GM23338 (cell line): ENCODE results near the gene UNC5B. TPM values are rescaled to one million over a fixed set of nuclear protein-coding genes. Genes with fewer than 3 reads are reported as not detected.
A peak's percentile ranks its signal among the peaks of the same experiment; 100 is the strongest.

Source experiments
- ATAC-seq: fragments of 200-7000 bp; cut with Tn5 transposase; 3 replicates; pipeline ENCODE4 v1.9.1; 2020
- DNase-seq: peaks from one replicate; pipeline ENCODE4 v3.0.0-alpha.2; 2015; ENCODE audit warnings: low spot score
- H2AFZ ChIP-seq: fragments of 200-600 bp; sonication (generic); 2 replicates; pipeline ENCODE4 v1.8.0; 2016; ENCODE audit warnings: antibody characterized with exemption, mild to moderate bottlenecking, moderate library complexity
- H3F3A ChIP-seq: fragments of 200-600 bp; sonication (generic); replicated peaks from 2 replicates; pipeline ENCODE4 v1.8.0; 2017; ENCODE audit warnings: antibody characterized with exemption, mixed run types, low read depth
- H3K27ac ChIP-seq: fragments of 200-600 bp; sonication (generic); 2 replicates; pipeline ENCODE4 v1.6.1; 2016; ENCODE audit warnings: low read depth
- H3K27me3 ChIP-seq: fragments of 200-600 bp; sonication (generic); 2 replicates; pipeline ENCODE4 v1.8.0; 2016; ENCODE audit warnings: mild to moderate bottlenecking, mixed run types, moderate library complexity; ENCODE audit not compliant: insufficient read depth
- H3K36me3 ChIP-seq: fragments of 200-600 bp; sonication (generic); 2 replicates; pipeline ENCODE4 v1.8.0; 2016; ENCODE audit warnings: mild to moderate bottlenecking; ENCODE audit not compliant: insufficient read depth
- H3K4me1 ChIP-seq: fragments of 200-600 bp; sonication (generic); 2 replicates; pipeline ENCODE4 v1.8.0; 2016; ENCODE audit warnings: mild to moderate bottlenecking, moderate library complexity; ENCODE audit not compliant: insufficient read depth
- H3K4me2 ChIP-seq: fragments of 200-600 bp; sonication (generic); 2 replicates; pipeline ENCODE4 v1.7.1; 2017; ENCODE audit warnings: mixed run types
- H3K4me3 ChIP-seq: fragments of 200-600 bp; sonication (generic); 2 replicates; pipeline ENCODE4 v1.6.1; 2016; ENCODE audit warnings: mixed run types
- H3K79me2 ChIP-seq: fragments of 200-600 bp; sonication (generic); replicated peaks from 2 replicates; pipeline ENCODE4 v1.8.0; 2017; ENCODE audit warnings: mild to moderate bottlenecking; ENCODE audit not compliant: insufficient read depth
- H3K9me2 ChIP-seq: fragments of 200-600 bp; sonication (generic); 2 replicates; pipeline ENCODE4 v1.8.0; 2017; ENCODE audit not compliant: insufficient read depth
- H4K20me1 ChIP-seq: fragments of 200-600 bp; sonication (generic); replicated peaks from 2 replicates; pipeline ENCODE4 v1.8.0; 2017; ENCODE audit warnings: mild to moderate bottlenecking; ENCODE audit not compliant: insufficient read depth
- H3K27ac Mint-ChIP-seq: 2 replicates; pipeline ENCODE4 v1.8.0; 2020; ENCODE audit warnings: inconsistent platforms, mild to moderate bottlenecking, moderate library complexity, mixed read lengths
- H3K27me3 Mint-ChIP-seq: 3 replicates; pipeline ENCODE4 v1.8.0; 2022; ENCODE audit warnings: low read depth, mild to moderate bottlenecking, moderate library complexity, mixed read lengths, inconsistent platforms; ENCODE audit not compliant: insufficient read depth, poor library complexity
- H3K36me3 Mint-ChIP-seq: 3 replicates; pipeline ENCODE4 v1.8.0; 2021; ENCODE audit warnings: low read depth, mild to moderate bottlenecking, inconsistent platforms, moderate library complexity, mixed read lengths
- H3K4me1 Mint-ChIP-seq: 3 replicates; pipeline ENCODE4 v1.8.0; 2020; ENCODE audit warnings: mild to moderate bottlenecking, inconsistent platforms, mixed read lengths
- H3K4me3 Mint-ChIP-seq: 3 replicates; pipeline ENCODE4 v1.8.0; 2021; ENCODE audit warnings: moderate library complexity, mild to moderate bottlenecking, inconsistent platforms, mixed read lengths
- H3K9me3 Mint-ChIP-seq: 3 replicates; pipeline ENCODE4 v1.8.0; 2020; ENCODE audit warnings: moderate library complexity, mild to moderate bottlenecking, inconsistent platforms, mixed read lengths
- CREB1 ChIP-seq: fragments of 250-450 bp; sonication (Bioruptor Pico); IDR thresholded peaks from 2 replicates; pipeline ENCODE4 v1.5.0; 2020; ENCODE audit warnings: low read depth, mild to moderate bottlenecking, moderate library complexity
- EZH2 ChIP-seq: fragments of 200-600 bp; sonication (generic); IDR thresholded peaks from one replicate; pipeline ENCODE4 v1.8.0; 2017; ENCODE audit warnings: antibody characterized with exemption, mild to moderate bottlenecking, low read depth; ENCODE audit not compliant: unreplicated experiment
- EZH2phosphoT487 ChIP-seq: fragments of 200-600 bp; sonication (generic); IDR thresholded peaks from one replicate; pipeline ENCODE4 v1.8.1; 2018; ENCODE audit warnings: antibody characterized with exemption; ENCODE audit not compliant: unreplicated experiment
- JUNB ChIP-seq: IDR thresholded peaks from one replicate; pipeline ENCODE4 v1.6.1; 2016; ENCODE audit warnings: antibody characterized with exemption; ENCODE audit not compliant: unreplicated experiment
- NANOG ChIP-seq: IDR thresholded peaks from 2 replicates; pipeline ENCODE4 v1.6.1; 2016; ENCODE audit warnings: antibody characterized with exemption, borderline replicate concordance
- POLR2AphosphoS5 ChIP-seq: IDR thresholded peaks from 2 replicates; pipeline ENCODE4 v1.6.1; 2016; ENCODE audit warnings: antibody characterized with exemption, low read depth
- STAT1 ChIP-seq: IDR thresholded peaks from one replicate; pipeline ENCODE4 v1.6.1; 2016; ENCODE audit warnings: antibody characterized with exemption; ENCODE audit not compliant: unreplicated experiment
- ZNF114 ChIP-seq: fragments of 250-450 bp; sonication (Bioruptor Pico); IDR thresholded peaks from 2 replicates; pipeline ENCODE4 v1.5.0; 2020; ENCODE audit warnings: mild to moderate bottlenecking, moderate library complexity
- ZNF331 ChIP-seq: fragments of 250-450 bp; sonication (Bioruptor Pico); IDR thresholded peaks from 2 replicates; pipeline ENCODE4 v1.5.0; 2020; ENCODE audit warnings: low read depth, mild to moderate bottlenecking, moderate library complexity
- polyA plus RNA-seq: library from polyadenylated mRNA; unstranded; fragments of >200 nt; fragmentation: Nextera tagmentation; extraction: Ambion mirVana; gene quantifications from 2 replicates; pipeline ENCODE4 v1.2.1, GENCODE V29; 2016
- total RNA-seq: library from RNA; depleted of rRNA; stranded (reverse); fragments of >200 nt; shearing (Covaris generic); gene quantifications from 2 replicates; pipeline ENCODE4 v1.2.3, GENCODE V29; 2014
- TF ChIP-seq, protein P1 (sequence below), 2 experiments: fragments of 200-600 bp in 1 of 2; sonication (generic) in 1 of 2; conservative IDR thresholded peaks; 2 replicates each; pipeline versions ENCODE4 v1.5.1 to v1.6.1; 2016 to 2017; ENCODE audit warnings: antibody characterized with exemption in 2 of 2, low read depth in 2 of 2, mild to moderate bottlenecking in 2 of 2, moderate library complexity in 1 of 2
- TF ChIP-seq, protein P2 (sequence below): IDR thresholded peaks from one replicate; pipeline ENCODE4 v1.6.1; 2018; ENCODE audit warnings: antibody characterized with exemption; ENCODE audit not compliant: unreplicated experiment
- TF ChIP-seq, protein P3 (sequence below): IDR thresholded peaks from 2 replicates; pipeline ENCODE4 v1.6.1; 2016; ENCODE audit warnings: antibody characterized with exemption

UNC5B gene
- total and polyA plus RNA-seq, 2 experiments from 2014 or later: 8.0 to 31.2 TPM

DNA sequence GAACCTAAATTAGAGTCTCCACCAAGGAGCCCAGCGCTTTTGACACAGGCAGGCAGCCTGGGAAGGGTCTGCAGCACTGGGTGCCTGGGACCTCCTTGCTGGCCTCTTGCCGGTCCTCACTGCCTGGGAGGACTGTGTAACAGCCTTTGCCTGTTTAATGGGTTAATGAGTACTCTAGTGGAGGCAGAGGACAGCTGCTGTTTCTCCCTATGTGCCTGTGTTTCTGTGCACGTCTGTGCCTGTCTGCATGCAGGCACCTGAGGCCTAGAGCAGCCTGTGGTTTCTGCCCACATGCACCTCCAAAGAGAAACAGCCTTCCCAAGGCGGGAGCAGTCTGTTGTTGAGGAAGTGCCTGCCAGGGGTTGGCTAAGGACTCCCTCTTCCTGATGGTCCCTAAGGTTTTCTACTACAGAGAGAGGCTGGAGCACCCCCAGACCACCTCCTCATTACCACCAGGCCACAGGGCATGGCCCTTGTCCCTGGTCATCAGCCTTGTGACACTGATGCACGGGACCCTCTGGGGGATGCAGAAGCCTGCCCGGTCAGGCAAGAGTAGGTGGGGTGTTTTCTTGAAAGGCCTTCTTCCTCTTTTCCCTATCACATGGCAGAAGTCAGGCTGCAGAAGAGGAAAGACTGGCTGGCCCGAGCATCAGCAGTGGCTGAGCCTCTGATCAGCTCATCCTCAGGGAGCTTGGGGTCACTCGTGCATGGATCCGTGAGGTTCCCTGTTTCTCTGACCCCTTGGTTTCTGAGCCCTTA, 120.9 kb downstream of the UNC5B start:
- H3K9me2 ChIP-seq: no peaks in the 10 kb centered on the region
- H3K4me3 Mint-ChIP-seq: no peak overlapping the region
- ATAC-seq (no peak), DNase-seq (no peak)
- peaks cover 32% of the 10 kb centered on the region for H3K4me1 Mint-ChIP-seq
- H3K4me3 ChIP-seq: no peak overlapping the region
- no peaks in the 10 kb centered on the region for H3K79me2 ChIP-seq
- peaks cover 12% of the 10 kb centered on the region for H3K36me3 Mint-ChIP-seq
- no peaks in the 10 kb centered on the region; the same call in 1 of the 2 replicates for H3K36me3 ChIP-seq
- H3K27ac ChIP-seq: no peak overlapping the region
- no peaks in the 10 kb centered on the region for H3F3A ChIP-seq
- no peak overlapping the region for H2AFZ ChIP-seq
- H3K27me3 Mint-ChIP-seq: peaks cover 17% of the 10 kb centered on the region
- H3K27me3 ChIP-seq: no peaks in the 10 kb centered on the region
- H3K9me3 Mint-ChIP-seq: no peaks in the 10 kb centered on the region
- no peak overlapping the region for H3K4me2 ChIP-seq
- H4K20me1 ChIP-seq: no peaks in the 10 kb centered on the region
- TF ChIP-seq STAT1 (no peak), CREB1 (CRISPR knock-in tag) (no peak), NANOG (no peak)
- H3K4me1 ChIP-seq: no peaks in the 10 kb centered on the region; the same call in 1 of the 2 replicates
- H3K27ac Mint-ChIP-seq: 0 out of 2 replicates have a peak overlapping the region, but pooled peaks have one; percentile 9

DNA sequence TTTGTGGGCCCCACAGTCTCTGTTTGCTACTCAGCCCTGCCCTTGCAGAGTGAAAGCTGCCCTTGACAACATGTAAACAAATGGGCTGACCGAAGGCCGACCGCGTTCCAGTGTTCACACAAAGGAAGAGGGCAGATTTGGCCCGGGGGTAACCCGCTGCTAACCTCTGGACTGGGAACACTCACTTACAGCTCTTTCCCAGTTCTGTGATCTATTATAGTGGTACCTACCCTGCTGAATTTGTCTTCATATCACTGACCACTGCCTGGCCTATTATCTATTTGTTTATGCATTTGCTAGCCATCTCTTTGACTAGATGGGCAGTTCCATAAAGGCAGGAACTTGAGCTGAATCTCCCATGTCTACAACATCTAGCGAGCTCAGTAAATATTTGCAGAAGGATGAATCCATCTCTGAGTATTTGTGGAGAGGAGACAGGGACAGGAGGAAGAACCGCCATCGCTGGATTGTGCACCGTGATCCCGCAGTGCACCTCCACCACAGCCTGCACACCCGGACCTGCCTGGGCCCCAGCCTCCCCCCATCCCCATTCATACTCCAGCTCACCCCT, 121.9 kb downstream of the UNC5B start:
- Histone ChIP-seq H3K4me1 (no peaks in the 10 kb centered on the region; the same call in 1 of the 2 replicates), H3K27me3 (no peaks in the 10 kb centered on the region), H3K4me2 (no peak overlapping the region), H3F3A (no peaks in the 10 kb centered on the region), H4K20me1 (no peaks in the 10 kb centered on the region), H2AFZ (no peak overlapping the region), H3K9me2 (no peaks in the 10 kb centered on the region), H3K4me3 (no peak overlapping the region), H3K27ac (no peak overlapping the region), H3K79me2 (no peaks in the 10 kb centered on the region), H3K36me3 (no peaks in the 10 kb centered on the region; the same call in 1 of the 2 replicates)
- ATAC-seq (no peak), DNase-seq (no peak)
- Mint-ChIP-seq H3K4me1 (peaks cover 32% of the 10 kb centered on the region), H3K27ac (no peak overlapping the region), H3K36me3 (peaks cover 7% of the 10 kb centered on the region; the same call in 2 of the 3 replicates), H3K27me3 (peaks cover 19% of the 10 kb centered on the region), H3K4me3 (no peak overlapping the region), H3K9me3 (no peaks in the 10 kb centered on the region)
- TF ChIP-seq, protein P1, sequence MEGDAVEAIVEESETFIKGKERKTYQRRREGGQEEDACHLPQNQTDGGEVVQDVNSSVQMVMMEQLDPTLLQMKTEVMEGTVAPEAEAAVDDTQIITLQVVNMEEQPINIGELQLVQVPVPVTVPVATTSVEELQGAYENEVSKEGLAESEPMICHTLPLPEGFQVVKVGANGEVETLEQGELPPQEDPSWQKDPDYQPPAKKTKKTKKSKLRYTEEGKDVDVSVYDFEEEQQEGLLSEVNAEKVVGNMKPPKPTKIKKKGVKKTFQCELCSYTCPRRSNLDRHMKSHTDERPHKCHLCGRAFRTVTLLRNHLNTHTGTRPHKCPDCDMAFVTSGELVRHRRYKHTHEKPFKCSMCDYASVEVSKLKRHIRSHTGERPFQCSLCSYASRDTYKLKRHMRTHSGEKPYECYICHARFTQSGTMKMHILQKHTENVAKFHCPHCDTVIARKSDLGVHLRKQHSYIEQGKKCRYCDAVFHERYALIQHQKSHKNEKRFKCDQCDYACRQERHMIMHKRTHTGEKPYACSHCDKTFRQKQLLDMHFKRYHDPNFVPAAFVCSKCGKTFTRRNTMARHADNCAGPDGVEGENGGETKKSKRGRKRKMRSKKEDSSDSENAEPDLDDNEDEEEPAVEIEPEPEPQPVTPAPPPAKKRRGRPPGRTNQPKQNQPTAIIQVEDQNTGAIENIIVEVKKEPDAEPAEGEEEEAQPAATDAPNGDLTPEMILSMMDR (conservative IDR thresholded peaks at IDR 0.05; ENCODE audit: low read depth in 2 of 2): no peak
- TF ChIP-seq STAT1: no peak
- no peak for TF ChIP-seq CREB1 (CRISPR knock-in tag)
- no peak for TF ChIP-seq JUNB
- TF ChIP-seq, protein P2, sequence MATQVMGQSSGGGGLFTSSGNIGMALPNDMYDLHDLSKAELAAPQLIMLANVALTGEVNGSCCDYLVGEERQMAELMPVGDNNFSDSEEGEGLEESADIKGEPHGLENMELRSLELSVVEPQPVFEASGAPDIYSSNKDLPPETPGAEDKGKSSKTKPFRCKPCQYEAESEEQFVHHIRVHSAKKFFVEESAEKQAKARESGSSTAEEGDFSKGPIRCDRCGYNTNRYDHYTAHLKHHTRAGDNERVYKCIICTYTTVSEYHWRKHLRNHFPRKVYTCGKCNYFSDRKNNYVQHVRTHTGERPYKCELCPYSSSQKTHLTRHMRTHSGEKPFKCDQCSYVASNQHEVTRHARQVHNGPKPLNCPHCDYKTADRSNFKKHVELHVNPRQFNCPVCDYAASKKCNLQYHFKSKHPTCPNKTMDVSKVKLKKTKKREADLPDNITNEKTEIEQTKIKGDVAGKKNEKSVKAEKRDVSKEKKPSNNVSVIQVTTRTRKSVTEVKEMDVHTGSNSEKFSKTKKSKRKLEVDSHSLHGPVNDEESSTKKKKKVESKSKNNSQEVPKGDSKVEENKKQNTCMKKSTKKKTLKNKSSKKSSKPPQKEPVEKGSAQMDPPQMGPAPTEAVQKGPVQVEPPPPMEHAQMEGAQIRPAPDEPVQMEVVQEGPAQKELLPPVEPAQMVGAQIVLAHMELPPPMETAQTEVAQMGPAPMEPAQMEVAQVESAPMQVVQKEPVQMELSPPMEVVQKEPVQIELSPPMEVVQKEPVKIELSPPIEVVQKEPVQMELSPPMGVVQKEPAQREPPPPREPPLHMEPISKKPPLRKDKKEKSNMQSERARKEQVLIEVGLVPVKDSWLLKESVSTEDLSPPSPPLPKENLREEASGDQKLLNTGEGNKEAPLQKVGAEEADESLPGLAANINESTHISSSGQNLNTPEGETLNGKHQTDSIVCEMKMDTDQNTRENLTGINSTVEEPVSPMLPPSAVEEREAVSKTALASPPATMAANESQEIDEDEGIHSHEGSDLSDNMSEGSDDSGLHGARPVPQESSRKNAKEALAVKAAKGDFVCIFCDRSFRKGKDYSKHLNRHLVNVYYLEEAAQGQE: no peak
- TF ChIP-seq NANOG: no peak
- TF ChIP-seq, protein P3, sequence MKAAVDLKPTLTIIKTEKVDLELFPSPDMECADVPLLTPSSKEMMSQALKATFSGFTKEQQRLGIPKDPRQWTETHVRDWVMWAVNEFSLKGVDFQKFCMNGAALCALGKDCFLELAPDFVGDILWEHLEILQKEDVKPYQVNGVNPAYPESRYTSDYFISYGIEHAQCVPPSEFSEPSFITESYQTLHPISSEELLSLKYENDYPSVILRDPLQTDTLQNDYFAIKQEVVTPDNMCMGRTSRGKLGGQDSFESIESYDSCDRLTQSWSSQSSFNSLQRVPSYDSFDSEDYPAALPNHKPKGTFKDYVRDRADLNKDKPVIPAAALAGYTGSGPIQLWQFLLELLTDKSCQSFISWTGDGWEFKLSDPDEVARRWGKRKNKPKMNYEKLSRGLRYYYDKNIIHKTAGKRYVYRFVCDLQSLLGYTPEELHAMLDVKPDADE: no peak
- no peak for TF ChIP-seq ZNF114 (CRISPR knock-in tag)
- TF ChIP-seq EZH2phosphoT487: no peak
- TF ChIP-seq ZNF331 (CRISPR knock-in tag): no peak
- TF ChIP-seq EZH2: no peak
- TF ChIP-seq POLR2AphosphoS5: no peak
